Hippocampal formation (tissue), 2 donors: ENCODE results near the gene RASA3.
A peak's percentile ranks its signal among the peaks of the same experiment; 100 is the strongest.

Experiments
- DNase-seq, 2 donors: peaks; one replicate each; lab custom pipeline; 2025; lab: John Stamatoyannopoulos, UW

Gene RASA3

GRCh38 chr13:114035186-114035582 is 97.2 kb downstream of the RASA3 start:
- no peak for DNase-seq

- DNase-seq: no peak
Measured at GRCh38 chr13:114034481-114034891, 97.9 kb downstream of the RASA3 start.

- DNase-seq: no peak
Measured at GRCh38 chr13:114033541-114034315, 98.7 kb downstream of the RASA3 start.

- DNase-seq: no peak
Measured at GRCh38 chr13:114032126-114032799, 100.2 kb downstream of the RASA3 start.

- no peak for DNase-seq
Measured at GRCh38 chr13:114031631-114032030, 100.8 kb downstream of the RASA3 start.

DNA sequence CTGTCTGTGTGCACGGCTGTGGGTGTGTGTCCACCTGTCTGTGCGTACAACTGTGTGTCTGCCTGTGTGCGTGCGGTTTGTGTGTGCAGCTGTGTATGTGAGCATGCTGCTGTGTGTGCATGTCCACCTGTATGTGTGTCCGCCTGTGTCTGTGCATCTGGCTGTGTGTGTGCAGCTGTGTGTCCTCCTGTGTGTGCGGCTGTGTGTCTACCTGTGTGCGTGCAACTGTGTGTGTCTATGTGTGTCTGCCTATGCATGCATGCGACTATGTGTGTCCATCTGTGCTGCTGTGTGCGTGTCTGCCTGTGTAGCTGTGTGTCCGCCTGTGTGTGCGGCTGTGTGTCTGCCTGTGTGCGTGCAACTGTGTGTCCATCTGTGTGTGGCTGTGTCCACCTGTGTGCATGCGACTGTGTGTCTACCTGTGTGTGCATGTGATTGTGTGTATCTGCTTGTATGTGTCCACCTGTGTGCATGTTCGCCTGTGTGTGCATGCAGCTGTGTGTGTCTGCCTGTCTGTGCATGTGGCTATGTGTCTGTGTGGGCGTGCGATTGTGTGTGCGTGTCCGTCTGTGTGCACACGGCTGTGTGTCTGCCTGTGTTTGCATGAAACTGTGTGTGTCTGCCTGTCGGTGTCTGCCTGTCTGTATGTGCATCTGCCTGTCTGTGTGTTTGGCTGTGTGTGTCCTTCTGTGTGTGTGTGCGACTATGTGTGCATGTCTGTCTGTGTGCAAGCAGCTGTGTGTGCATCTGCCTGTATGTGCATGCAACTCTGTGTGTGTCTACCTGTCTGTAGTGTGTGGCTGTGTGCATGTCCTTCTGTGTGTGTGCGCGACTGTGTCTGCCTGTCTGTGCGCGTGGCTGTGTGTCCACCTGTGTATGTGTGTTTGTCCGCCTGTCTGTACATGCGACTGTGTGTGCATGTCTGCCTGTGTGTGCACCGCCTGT is 101.5 kb downstream of the RASA3 start:
- DNase-seq: no peak

DNA sequence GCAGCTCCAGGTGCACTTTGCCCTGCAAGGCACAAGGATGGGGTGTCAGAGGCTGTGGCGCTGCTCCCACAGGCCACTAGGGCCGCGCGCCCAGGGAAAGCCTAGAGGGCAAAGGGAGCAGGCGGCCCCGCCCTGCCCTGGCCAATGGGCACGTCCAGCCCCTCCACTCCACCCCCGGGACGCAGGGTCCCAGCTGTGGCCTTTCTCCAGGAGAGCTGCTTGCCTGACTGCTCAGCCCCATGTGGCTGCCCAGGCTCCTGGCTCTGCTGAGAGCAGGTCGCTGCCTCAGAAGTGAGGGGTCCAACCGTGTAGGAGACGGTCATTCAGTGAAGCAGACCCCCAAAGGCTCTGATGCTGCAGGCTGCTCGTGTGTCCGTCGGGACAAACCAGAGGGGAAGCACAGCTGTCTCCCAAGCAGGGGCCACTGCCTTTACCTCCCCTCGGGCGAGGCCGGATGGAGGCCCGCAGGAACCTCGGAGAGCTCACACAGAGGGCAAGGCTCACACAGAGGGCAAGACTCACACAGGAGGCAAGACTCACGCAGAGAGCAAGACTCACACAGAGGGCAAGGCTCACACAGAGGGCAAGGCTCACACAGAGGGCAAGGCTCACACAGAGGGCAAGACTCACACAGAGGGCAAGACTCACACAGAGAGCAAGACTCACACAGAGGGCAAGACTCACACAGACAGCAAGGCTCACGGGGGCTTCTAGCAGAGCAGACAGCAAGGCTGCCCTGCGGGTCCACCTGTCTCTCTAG is 102.4 kb downstream of the RASA3 start:
- DNase-seq: no peak

DNA sequence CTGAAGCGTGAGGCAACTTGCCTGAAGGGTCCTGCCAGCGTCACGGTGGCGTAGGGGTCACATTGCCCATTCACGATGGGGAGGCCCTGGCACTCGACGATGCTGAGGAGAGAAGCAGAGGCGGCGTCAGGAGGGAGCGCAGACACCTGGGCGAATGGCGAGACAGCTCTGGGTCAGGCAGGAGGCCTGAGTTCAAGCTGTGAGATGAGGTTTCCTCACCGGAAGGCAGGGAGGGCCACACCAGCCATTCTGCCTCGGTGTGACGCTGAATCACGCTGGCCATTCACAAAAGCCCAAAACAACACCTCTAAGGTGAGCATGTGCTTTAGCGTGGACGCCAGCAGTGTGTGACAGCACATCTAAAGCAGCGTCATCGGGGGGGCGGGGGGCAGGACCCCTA is 104.6 kb downstream of the RASA3 start:
- DNase-seq: no peak

- peak in 1 of 2 donors; percentile 21 for DNase-seq
Measured at GRCh38 chr13:114027046-114027715, 105.2 kb downstream of the RASA3 start.

DNA sequence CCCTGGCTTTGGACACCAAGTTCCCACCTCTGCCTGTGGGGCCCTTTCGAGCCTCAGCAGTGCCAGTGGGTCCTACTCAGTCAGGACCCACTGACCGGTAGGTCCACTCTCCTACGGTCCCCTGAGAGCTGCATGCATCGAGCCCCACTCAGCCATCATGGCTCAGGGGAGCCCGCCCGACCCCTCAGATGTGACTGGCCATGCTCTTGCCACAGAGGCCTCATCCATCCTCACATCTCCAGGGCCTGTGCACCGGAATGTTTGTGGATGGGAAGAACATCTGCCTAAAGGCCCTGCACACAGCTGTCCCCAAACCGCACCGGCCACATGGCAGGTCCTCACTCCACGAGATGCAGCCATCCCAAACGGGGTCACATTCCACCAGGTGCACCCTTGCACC is 105.9 kb downstream of the RASA3 start:
- DNase-seq: no peak

GRCh38 chr13:114025714-114026431 is 106.5 kb downstream of the RASA3 start:
- DNase-seq: peak; percentile 6 to 22

DNA sequence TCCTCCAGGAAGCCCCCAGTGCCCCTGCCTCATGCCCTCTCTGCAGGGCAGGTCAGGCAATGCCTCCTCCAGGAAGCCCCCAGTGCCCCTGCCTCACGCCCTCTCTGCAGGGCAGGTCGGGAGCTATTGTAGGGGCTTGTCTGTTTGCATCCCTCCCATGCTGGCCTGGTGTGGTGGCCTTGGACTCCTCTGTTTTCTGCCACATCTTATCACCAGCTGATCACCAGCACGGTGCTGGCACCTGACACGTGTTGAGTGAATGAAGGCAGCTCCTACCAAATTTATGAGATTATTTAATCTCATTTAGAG is 107.1 kb downstream of the RASA3 start:
- no peak for DNase-seq

- DNase-seq: no peak
Measured at GRCh38 chr13:114024603-114025404, 107.6 kb downstream of the RASA3 start.

- DNase-seq: no peak
Measured at GRCh38 chr13:114023716-114024602, 108.5 kb downstream of the RASA3 start.

DNA sequence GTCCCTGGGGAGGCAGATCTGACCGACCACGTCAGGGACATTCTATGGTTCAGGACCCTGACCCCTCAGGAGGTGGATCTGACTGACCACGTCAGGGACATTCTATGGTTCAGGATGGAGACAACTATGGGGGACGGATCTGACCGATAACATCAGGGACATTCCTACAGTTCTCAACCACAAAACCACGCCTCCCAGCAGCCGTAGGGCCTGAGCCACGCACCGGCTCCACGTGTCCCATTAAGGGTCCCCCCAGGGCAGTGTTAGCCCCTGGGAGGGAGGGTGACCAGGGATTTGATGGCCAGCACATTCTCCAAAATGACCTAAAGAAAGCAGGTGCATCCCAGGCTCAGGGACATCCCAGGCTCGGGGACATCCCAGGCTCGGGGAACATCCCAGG is 109.5 kb downstream of the RASA3 start:
- no peak for DNase-seq

DNA sequence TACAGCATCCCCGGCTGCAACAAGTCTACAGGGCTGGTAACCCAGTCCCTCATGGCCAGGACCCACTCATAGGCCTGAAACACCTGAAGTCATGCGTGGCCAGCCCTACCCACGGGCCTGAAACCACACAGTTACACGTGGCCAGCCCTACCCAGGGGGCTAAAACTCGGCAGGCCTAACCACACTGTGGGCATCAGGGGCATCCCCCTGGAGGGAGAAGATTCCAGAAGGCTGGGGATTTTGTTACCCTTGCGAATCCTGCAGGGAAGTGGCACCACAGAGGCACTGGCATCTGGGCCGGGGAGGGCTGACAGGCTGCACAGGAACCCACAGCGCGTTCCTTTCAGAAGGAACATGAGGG is 110.1 kb downstream of the RASA3 start:
- no peak for DNase-seq

DNA sequence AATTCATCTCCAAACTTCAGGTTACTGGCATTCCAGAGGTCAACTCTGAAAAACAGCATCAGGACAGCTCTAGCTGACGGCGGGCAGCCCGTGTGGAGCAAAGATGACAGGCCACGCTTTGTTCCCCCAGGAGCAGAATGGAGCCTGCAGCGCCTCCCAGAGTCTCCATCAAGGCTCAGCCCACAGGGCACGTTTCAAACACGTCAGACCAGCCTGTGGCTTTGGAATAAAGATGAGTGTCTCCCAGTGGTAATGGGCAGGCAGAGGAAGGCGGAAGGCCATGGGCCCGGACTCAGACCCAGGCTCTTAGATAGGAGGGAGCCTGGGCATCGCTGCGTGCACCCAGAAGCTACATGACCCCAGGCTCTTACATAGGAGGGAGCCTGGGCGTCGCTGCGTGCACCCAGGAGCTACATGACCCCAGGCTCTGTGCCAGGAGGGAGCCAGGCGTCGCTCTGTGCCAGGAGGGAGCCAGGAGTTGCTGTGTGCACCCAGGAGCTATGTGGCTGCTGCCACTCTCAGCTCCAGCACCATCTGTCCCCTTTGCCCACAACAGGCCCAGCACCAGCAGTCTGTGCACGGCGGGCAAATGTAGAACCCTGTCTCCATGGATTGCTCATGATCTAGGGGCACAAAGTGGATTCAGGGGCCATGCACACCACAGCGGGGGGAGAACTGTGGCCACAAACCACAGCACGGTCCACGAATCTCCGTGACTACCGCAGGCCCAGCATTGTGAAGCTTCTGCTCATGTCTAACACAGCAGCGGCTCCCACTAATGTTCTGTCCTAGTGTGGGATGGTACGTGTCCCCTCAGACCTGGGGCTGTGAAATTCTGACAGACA is 110.7 kb downstream of the RASA3 start:
- peak; percentile 23 to 49 for DNase-seq
